IMR-90 (cell line): ENCODE results near the gene GSTM3. TPM values are rescaled to one million over a fixed set of nuclear protein-coding genes. Genes with fewer than 3 reads are reported as not detected.

Experiments used
- ATAC-seq: fragments of 200-7000 bp; cut with Tn5 transposase; 2 replicates; pipeline ENCODE4 v1.9.1; 2020; ENCODE audit warnings: low read depth, mild to moderate bottlenecking, moderate library complexity
- BruUV-seq: library from RNA; stranded (reverse); fragments of 400-500 nt; replicated peaks from 2 replicates; lab custom pipeline; 2021; lab: Mats Ljungman, UMichigan
- CTCF ChIA-PET: fragments of 300-600 bp; formaldehyde crosslinking; extraction: SDS; loops from one replicate; lab custom pipeline; 2021; ENCODE audit warnings: antibody characterized with exemption; lab: Yijun Ruan, JAX
- POLR2A ChIA-PET: fragments of 300-600 bp; sonication (Branson Sonifier 250); formaldehyde crosslinking; loops from one replicate; lab custom pipeline; 2022; ENCODE audit warnings: antibody characterized with exemption; ENCODE audit not compliant: unreplicated experiment; lab: Charles Lee
- DNase-seq: peaks from one replicate; pipeline ENCODE4 v3.0.0; 2013
- H2AFZ ChIP-seq: replicated peaks from 2 replicates; pipeline ENCODE3; 2013; ENCODE audit warnings: low read length, mild to moderate bottlenecking; ENCODE audit not compliant: poor library complexity
- H2AK5ac ChIP-seq: 2 replicates; pipeline ENCODE4 v1.6.1; 2013; ENCODE audit warnings: low read depth, low read length, inconsistent platforms
- H2AK9ac ChIP-seq: replicated peaks from 2 replicates; pipeline ENCODE3; 2013; ENCODE audit warnings: mild to moderate bottlenecking, low read depth, low read length, moderate library complexity; ENCODE audit not compliant: poor library complexity
- H2BK120ac ChIP-seq: 2 replicates; pipeline ENCODE4 v1.6.1; 2013; ENCODE audit warnings: low read depth, low read length, inconsistent platforms
- H2BK15ac ChIP-seq: 3 replicates; pipeline ENCODE4 v1.6.1; 2013; ENCODE audit warnings: low read depth, low read length, inconsistent platforms
- H2BK20ac ChIP-seq: 2 replicates; pipeline ENCODE4 v1.6.1; 2013; ENCODE audit warnings: low read depth, mild to moderate bottlenecking, inconsistent platforms, low read length, moderate library complexity
- H2BK5ac ChIP-seq: 2 replicates; pipeline ENCODE4 v1.6.1; 2013; ENCODE audit warnings: mild to moderate bottlenecking, low read depth, low read length, inconsistent platforms; ENCODE audit not compliant: poor library complexity, severe bottlenecking
- H3K14ac ChIP-seq: replicated peaks from 2 replicates; pipeline ENCODE4 v1.6.1; 2013; ENCODE audit warnings: low read depth, low read length, inconsistent platforms
- H3K18ac ChIP-seq: 2 replicates; pipeline ENCODE4 v1.6.1; 2013; ENCODE audit warnings: low read depth, low read length, control low read depth
- H3K23ac ChIP-seq: 2 replicates; pipeline ENCODE4 v1.6.1; 2013; ENCODE audit warnings: low read depth, low read length, inconsistent platforms
- H3K27ac ChIP-seq: 2 replicates; pipeline ENCODE4 v1.5.1; 2013; ENCODE audit warnings: mild to moderate bottlenecking, control low read depth, low read length; ENCODE audit not compliant: insufficient read depth
- H3K27me3 ChIP-seq: 2 replicates; pipeline ENCODE4 v1.6.1; 2013; ENCODE audit warnings: low read length; ENCODE audit not compliant: control insufficient read depth, insufficient read depth
- H3K36me3 ChIP-seq: 2 replicates; pipeline ENCODE4 v1.6.1; 2013; ENCODE audit warnings: low read length, mixed read lengths; ENCODE audit not compliant: control insufficient read depth, insufficient read depth
- H3K4ac ChIP-seq: 2 replicates; pipeline ENCODE4 v1.6.1; 2013; ENCODE audit warnings: low read depth, low read length, inconsistent platforms
- H3K4me1 ChIP-seq: 2 replicates; pipeline ENCODE4 v1.6.1; 2013; ENCODE audit warnings: low read length, mixed read lengths; ENCODE audit not compliant: control insufficient read depth, insufficient read depth
- H3K4me2 ChIP-seq: 2 replicates; pipeline ENCODE4 v1.6.1; 2013; ENCODE audit warnings: low read depth, mild to moderate bottlenecking, control low read depth, low read length, moderate library complexity
- H3K4me3 ChIP-seq: 2 replicates; pipeline ENCODE4 v1.5.1; 2013; ENCODE audit warnings: low read depth, mild to moderate bottlenecking, control low read depth, low read length, moderate library complexity; ENCODE audit not compliant: insufficient read depth
- H3K56ac ChIP-seq: 2 replicates; pipeline ENCODE4 v1.6.1; 2013; ENCODE audit warnings: low read length, inconsistent platforms; ENCODE audit not compliant: insufficient read depth; ENCODE audit errors: extremely low read depth
- H3K79me1 ChIP-seq, 2 experiments: 2 replicates each; pipeline ENCODE4 v1.6.1; 2013; ENCODE audit warnings: low read length in 2 of 2, inconsistent platforms in 1 of 2, low read depth in 1 of 2
- H3K9ac ChIP-seq: 2 replicates; pipeline ENCODE4 v1.6.1; 2013; ENCODE audit warnings: low read depth, low read length, control low read depth
- H3K9me1 ChIP-seq: 2 replicates; pipeline ENCODE4 v1.6.1; 2013; ENCODE audit warnings: low read length, inconsistent platforms; ENCODE audit not compliant: insufficient read depth
- H3K9me3 ChIP-seq: 2 replicates; pipeline ENCODE4 v1.6.1; 2013; ENCODE audit warnings: low read length; ENCODE audit not compliant: control insufficient read depth, insufficient read depth
- H4K20me1 ChIP-seq: 2 replicates; pipeline ENCODE4 v1.6.1; 2013; ENCODE audit warnings: low read length, inconsistent platforms; ENCODE audit not compliant: insufficient read depth
- H4K5ac ChIP-seq: 2 replicates; pipeline ENCODE4 v1.6.1; 2013; ENCODE audit warnings: mild to moderate bottlenecking, low read depth, low read length, control low read depth
- H4K8ac ChIP-seq, 2 experiments: 2 replicates each; pipeline ENCODE4 v1.6.1; 2013; ENCODE audit warnings: low read depth in 2 of 2, low read length in 2 of 2, control low read depth in 1 of 2, inconsistent platforms in 1 of 2
- H4K91ac ChIP-seq: 2 replicates; pipeline ENCODE4 v1.6.1; 2013; ENCODE audit warnings: low read depth, low read length, inconsistent platforms; ENCODE audit not compliant: insufficient read depth
- CEBPB ChIP-seq: IDR thresholded peaks from 2 replicates; pipeline ENCODE4 v1.6.1; 2012; ENCODE audit warnings: low read depth, low read length, improper control_type of control experiment
- CHD1 ChIP-seq: IDR thresholded peaks from 2 replicates; pipeline ENCODE4 v1.6.1; 2012; ENCODE audit warnings: low read depth, low read length, improper control_type of control experiment
- FOS ChIP-seq: fragments of 150-350 bp; IDR thresholded peaks from 2 replicates; pipeline ENCODE4 v1.6.1; 2016; ENCODE audit warnings: low read depth, low read length
- MAFK ChIP-seq: IDR thresholded peaks from 2 replicates; pipeline ENCODE4 v1.6.1; 2012; ENCODE audit warnings: low read depth, low read length, improper control_type of control experiment
- NFE2L2 ChIP-seq: fragments of 150-350 bp; IDR thresholded peaks from 2 replicates; pipeline ENCODE4 v1.6.1; 2016; ENCODE audit warnings: low read depth, mild to moderate bottlenecking, low read length
- POLR2A ChIP-seq: IDR thresholded peaks from 2 replicates; pipeline ENCODE4 v1.6.1; 2012; ENCODE audit warnings: mild to moderate bottlenecking, low read depth, low read length
- RAD21 ChIP-seq: IDR thresholded peaks from 2 replicates; pipeline ENCODE4 v1.6.1; 2012; ENCODE audit warnings: low read length, improper control_type of control experiment
- RCOR1 ChIP-seq: IDR thresholded peaks from 2 replicates; pipeline ENCODE4 v1.6.1; 2012; ENCODE audit warnings: mild to moderate bottlenecking, low read length, improper control_type of control experiment; ENCODE audit not compliant: insufficient replicate concordance
- RFX5 ChIP-seq: IDR thresholded peaks from 2 replicates; pipeline ENCODE4 v1.8.0; 2012; ENCODE audit warnings: low read depth, mild to moderate bottlenecking, low read length, moderate library complexity
- WGBS, 2 experiments: methylation state at CpG; one replicate each; pipeline versions ENCODE4 v1.1.5 to v1.1.7; 2013; ENCODE audit warnings: missing lambda C conversion rate in 2 of 2; ENCODE audit not compliant: insufficient read length in 1 of 2; ENCODE audit errors: extremely low coverage in 2 of 2; 5-methylcytosine and 5-hydroxymethylcytosine counted together
- dilution Hi-C: fragments of 300-500 bp; cut with HindIII; formaldehyde crosslinking; loops from one replicate; pipeline ENCODE4 v1.14.3; 2018; ENCODE audit warnings: low sequenced_read_pairs; ENCODE audit not compliant: unreplicated experiment
- in situ Hi-C: fragments of 300-500 bp; cut with MboI; formaldehyde crosslinking; loops from 3 replicates; pipeline ENCODE4 v1.14.3; 2019; ENCODE audit warnings: low sequenced_read_pairs, inconsistent platforms, mixed read lengths
- intact Hi-C: fragments of 100-400 bp; cut with micrococcal nuclease; formaldehyde crosslinking; loops from 2 replicates; pipeline ENCODE4 v1.10.0; 2022
- polyA plus RNA-seq, 3 experiments: library from polyadenylated mRNA; depleted of rRNA; stranded (reverse); fragments of >200 nt; gene quantifications; 2 replicates each; pipeline ENCODE4 v1.2.3, GENCODE V29; 2012; ENCODE audit warnings: low replicate concordance in 1 of 3
- total RNA-seq: library from RNA; depleted of rRNA; stranded (reverse); fragments of >200 nt; gene quantifications from 2 replicates; pipeline ENCODE4 v1.2.3, GENCODE V29; 2012
- TF ChIP-seq, protein P1 (sequence below): conservative IDR thresholded peaks from 2 replicates; pipeline ENCODE4 v1.5.1; 2012; ENCODE audit warnings: mild to moderate bottlenecking, low read depth, low read length, improper control_type of control experiment
- TF ChIP-seq, protein P2 (sequence below): fragments of 150-350 bp; IDR thresholded peaks from 2 replicates; pipeline ENCODE4 v1.6.1; 2017; ENCODE audit warnings: mild to moderate bottlenecking, antibody characterized with exemption, low read length, low read depth

Gene GSTM3
- total and polyA plus RNA-seq, 2 of the 4 experiments (the other 2 are of a cell fraction), result 102 to 131 TPM

DNA sequence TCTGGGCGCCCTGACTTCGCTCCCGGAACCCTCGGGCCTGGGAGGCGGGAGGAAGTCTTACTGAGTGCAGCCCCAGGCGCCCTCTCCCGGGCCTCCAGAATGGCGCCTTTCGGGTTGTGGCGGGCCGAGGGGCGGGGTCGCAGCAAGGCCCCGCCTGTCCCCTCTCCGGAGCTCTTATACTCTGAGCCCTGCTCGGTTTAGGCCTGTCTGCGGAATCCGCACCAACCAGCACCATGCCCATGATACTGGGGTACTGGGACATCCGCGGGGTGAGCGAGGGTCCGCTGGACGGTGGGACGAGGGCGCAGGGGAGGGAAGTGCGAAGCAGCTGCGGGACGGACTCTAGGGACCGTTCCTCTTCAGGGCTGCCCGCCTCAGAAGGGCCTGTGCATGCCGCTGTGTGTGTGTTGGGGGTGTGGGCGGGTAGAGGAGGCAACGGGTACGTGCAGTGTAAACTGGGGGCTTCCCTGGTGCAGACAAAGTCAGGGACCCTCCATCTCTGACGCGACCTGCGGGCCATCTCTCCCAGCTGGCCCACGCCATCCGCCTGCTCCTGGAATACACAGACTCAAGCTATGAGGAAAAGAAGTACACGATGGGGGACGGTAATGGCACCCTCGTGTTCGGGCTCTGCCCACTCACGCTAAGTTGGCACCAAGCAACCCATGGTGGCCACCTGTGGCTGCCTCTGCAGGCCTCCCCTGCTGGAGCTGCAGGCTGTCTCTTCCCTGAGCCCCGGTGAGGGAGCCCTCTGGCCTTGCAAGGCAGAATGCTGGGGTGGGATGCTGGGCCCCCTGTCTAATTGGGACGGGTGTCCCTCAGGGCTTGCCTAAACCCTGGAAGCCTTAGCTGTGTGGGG lies 53.0 kb downstream of the GSTM3 start, which contains the start of gene GSTM1:
GSTM1 (plus strand) TSS at position 177 of the 859 bp plus-strand sequence; CDS start at position 234, 57 bp downstream.
- Histone ChIP-seq H3K18ac (no peak within 1 kb of the TSS), H2AK5ac (no peak within 1 kb of the TSS), H3K14ac (no peak within 1 kb of the TSS), H2AFZ (no peak within 1 kb of the TSS), H4K8ac (no peak within 1 kb of the TSS), H2BK120ac (no peak within 1 kb of the TSS), H3K36me3 (no peaks in the 10 kb centered on the region), H3K4ac (no peak within 1 kb of the TSS), H3K23ac (no peak within 1 kb of the TSS), H4K91ac (no peak within 1 kb of the TSS), H3K4me2 (no peak within 1 kb of the TSS), H2BK5ac (no peak within 1 kb of the TSS), H3K79me1 (no peaks in the 10 kb centered on the region), H3K4me1 (no peaks in the 10 kb centered on the region), H3K9me1 (no peaks in the 10 kb centered on the region), H3K27me3 (no peaks in the 10 kb centered on the region), H3K9ac (no peak within 1 kb of the TSS), H3K4me3 (no peak within 1 kb of the TSS), H3K9me3 (no peaks in the 10 kb centered on the region), H2AK9ac (no peak within 1 kb of the TSS), H2BK20ac (no peak within 1 kb of the TSS), H2BK15ac (no peak within 1 kb of the TSS), H3K56ac (no peak within 1 kb of the TSS), H4K20me1 (no peaks in the 10 kb centered on the region), H3K27ac (no peak within 1 kb of the TSS), H4K5ac (no peak within 1 kb of the TSS)
- intact Hi-C loops (no loop called here), dilution Hi-C loops (no loop called here), in situ Hi-C loops (no loop called here)
- ChIA-PET POLR2A (no interaction called here), CTCF (no interaction called here)
- no TSS peak for BruUV-seq
- no peak for ATAC-seq
- TF ChIP-seq POLR2A (no peak), NFE2L2 (no peak), FOS (no peak), CHD1 (no peak), RCOR1 (no peak), MAFK (no peak), RFX5 (no peak), CEBPB (no peak), RAD21 (no peak)
- TF ChIP-seq, protein P1, sequence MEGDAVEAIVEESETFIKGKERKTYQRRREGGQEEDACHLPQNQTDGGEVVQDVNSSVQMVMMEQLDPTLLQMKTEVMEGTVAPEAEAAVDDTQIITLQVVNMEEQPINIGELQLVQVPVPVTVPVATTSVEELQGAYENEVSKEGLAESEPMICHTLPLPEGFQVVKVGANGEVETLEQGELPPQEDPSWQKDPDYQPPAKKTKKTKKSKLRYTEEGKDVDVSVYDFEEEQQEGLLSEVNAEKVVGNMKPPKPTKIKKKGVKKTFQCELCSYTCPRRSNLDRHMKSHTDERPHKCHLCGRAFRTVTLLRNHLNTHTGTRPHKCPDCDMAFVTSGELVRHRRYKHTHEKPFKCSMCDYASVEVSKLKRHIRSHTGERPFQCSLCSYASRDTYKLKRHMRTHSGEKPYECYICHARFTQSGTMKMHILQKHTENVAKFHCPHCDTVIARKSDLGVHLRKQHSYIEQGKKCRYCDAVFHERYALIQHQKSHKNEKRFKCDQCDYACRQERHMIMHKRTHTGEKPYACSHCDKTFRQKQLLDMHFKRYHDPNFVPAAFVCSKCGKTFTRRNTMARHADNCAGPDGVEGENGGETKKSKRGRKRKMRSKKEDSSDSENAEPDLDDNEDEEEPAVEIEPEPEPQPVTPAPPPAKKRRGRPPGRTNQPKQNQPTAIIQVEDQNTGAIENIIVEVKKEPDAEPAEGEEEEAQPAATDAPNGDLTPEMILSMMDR, result no peak
- TF ChIP-seq, protein P2, sequence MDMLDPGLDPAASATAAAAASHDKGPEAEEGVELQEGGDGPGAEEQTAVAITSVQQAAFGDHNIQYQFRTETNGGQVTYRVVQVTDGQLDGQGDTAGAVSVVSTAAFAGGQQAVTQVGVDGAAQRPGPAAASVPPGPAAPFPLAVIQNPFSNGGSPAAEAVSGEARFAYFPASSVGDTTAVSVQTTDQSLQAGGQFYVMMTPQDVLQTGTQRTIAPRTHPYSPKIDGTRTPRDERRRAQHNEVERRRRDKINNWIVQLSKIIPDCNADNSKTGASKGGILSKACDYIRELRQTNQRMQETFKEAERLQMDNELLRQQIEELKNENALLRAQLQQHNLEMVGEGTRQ, result no peak
- no peak for DNase-seq
- WGBS, 2 experiments, result no CpG with 5 or more reads among the region's 46 CpGs
